Measurements from ENCODE around the gene NKAIN1.
"Not testable (repeated sequence)": the region's sequence is repeated elsewhere in the genome, so short reads cannot be mapped to it uniquely, and the experiment has no call there.

The NKAIN1 gene

GRCh38 chr1:31239653-31240241 lies at the start of gene NKAIN1:
TSS of gene NKAIN1 (minus strand) at chr1:31239887. CDS start at chr1:31239547, 340 bp downstream.
- DNase-seq: peak; percentile 32

DNA sequence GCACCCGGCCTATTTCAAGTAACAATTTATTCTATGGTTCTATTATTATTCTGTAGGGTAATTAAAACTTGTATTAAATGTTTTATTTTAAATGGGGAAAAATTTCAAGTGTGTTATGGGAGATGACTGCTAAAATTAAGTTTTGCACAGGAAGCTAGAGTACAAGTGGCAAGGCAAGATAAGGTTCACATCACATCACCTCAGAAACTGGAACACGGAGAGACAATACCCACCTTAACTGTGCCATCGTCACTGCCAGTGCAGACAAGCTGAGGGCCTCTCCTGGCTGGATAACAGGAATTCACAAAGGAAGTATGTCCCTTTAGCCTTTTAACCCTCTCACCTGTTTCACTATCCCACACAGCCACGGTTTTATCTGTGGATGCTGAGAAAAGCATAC lies 49.3 kb upstream of the NKAIN1 start:
- no peak for DNase-seq

DNA sequence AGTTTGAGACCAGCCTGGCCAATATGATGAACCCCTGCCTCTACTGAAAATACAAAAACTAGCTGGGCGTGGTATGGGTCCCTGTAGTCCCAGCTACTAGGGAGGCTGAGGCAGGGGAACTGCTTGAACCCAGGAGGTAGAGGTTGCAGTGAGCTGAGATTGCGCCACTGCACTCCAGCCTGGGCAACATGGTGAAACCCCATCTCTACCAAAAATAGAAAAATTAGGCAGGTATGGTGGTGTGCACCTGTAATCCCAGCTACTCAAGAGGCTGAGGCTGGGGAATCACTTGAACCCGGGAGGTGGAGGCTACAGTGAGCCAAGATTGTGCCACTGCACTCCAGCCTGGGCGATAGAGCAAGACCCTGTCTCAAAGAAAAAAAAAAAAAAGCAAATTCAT lies 48.1 kb upstream of the NKAIN1 start:
- DNase-seq: not testable (repeated sequence)

- DNase-seq: not testable (repeated sequence)
Observed at GRCh38 chr1:31282426-31282825, 42.7 kb upstream of the NKAIN1 start.

- no peak for DNase-seq
Observed at GRCh38 chr1:31273619-31274018, 33.9 kb upstream of the NKAIN1 start.

DNA sequence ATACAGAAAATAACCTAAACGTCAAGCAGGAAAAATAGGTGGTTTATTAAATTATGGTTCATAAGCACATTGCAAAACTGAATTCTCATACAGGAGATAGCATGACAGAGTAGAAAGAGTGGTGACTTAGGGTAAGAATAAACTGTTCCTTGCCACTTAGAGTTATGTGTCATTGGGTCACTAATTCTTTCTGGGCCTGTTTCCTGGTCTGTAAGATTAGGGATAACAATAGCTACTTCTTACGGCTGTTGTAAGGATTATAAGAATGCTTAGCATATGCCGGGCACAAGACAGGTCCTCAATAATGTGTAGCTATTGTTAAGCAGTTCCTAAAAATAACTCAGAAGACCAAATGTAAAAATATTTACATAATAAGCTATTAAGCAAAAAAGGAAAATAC lies 32.7 kb upstream of the NKAIN1 start:
- no peak for DNase-seq

- DNase-seq: no peak
Observed at GRCh38 chr1:31266547-31266946, 26.9 kb upstream of the NKAIN1 start.

GRCh38 chr1:31264790-31265386 lies 25.2 kb upstream of the NKAIN1 start:
- DNase-seq: no peak

DNA sequence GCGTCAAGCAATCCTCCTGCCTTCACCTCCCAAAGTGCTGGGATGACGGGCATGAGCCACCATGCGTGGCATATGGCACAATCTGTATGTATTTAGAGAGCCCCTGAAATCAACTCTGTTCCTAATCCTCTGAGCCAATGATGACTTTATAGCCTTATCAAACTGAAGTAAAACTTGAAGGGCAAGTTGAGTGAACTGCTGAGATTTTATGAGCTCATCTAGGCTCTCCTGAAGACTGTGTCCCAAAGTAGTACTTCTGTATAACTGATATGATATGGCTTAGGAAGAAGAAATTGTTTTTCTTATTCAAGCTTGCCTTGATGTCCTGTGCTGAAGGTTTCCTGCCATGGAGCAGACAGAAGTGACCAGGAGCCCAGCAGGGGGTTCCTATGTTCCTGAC lies 23.7 kb upstream of the NKAIN1 start:
- DNase-seq: no peak

DNA sequence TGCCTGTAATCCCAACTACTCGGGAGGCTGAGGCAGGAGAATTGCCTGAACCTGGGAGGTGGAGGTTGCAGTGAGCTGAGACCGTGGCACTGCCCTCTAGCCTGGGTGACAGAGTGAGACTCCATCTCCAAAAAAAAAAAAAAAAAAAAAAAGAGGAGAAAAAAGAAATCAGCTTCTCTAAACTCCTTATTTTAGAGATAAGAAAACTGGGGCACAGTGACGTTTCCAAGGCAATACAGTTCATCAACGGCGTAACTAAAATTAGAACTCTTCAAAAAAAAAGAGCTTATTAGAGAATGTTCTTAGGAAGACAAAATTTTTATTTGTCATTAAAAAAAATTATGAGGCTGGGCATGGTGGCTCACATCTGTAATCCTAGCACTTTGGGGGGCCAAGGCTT lies 22.7 kb upstream of the NKAIN1 start:
- DNase-seq: not testable (repeated sequence)

- DNase-seq: no peak
Observed at GRCh38 chr1:31261916-31262315, 22.2 kb upstream of the NKAIN1 start.

DNA sequence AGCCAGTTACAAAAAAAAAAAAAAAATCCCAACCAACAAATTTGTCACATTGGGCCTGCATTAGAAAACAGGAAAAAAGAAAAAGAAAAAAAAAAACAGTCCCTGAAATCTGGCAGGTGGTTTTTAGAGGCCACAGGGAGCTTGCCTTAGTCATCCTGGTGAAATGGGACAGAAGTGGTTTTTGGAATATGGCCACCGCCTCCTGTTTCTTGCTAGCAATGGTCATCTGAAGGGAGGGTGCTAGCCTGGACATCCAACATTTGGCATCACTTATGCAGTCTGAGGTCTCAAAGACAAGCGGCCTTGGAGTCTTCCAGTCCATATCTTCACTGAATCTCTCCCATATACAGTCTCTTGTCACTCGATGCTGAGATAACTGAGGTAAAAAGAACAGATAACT lies 20.1 kb upstream of the NKAIN1 start:
- DNase-seq: no peak

DNA sequence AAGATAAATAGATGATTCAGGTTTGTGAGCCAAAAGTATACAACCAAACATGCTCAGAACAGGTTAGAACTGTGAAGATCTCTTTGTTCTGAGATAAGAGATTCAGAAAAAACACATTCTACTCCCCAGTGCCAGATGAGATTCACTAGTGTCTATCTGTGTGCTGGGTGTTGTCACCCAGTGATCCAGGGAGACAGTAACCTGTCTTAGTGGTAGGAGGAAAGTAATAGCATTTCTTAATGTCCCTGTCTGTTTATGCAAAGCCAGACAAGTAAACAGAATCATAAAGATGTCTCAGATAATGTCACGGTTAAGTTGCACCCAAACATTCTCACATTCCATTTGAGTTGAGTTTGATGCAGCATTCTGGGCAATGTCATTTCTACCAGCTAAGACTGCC lies 18.9 kb upstream of the NKAIN1 start:
- no peak for DNase-seq

DNA sequence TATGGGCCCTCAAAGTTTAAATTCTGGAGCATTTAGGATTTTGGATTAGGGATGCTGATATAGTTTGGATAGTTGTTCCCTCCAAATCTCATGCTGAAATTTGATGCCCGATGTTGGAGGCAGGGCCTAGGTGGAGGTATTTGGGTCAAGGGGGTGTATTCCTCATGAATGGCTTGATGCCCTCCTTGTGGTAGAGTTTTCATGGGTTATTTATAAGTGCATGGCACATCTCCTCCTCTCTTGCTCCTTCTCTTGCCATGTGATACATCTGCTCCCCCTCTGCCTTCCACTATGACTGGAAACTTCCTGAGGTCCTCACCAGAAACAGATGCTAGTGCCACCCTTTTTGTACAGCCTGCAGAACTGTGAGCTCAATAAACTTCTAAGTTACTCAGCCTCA lies 17.5 kb upstream of the NKAIN1 start:
- DNase-seq: no peak

DNA sequence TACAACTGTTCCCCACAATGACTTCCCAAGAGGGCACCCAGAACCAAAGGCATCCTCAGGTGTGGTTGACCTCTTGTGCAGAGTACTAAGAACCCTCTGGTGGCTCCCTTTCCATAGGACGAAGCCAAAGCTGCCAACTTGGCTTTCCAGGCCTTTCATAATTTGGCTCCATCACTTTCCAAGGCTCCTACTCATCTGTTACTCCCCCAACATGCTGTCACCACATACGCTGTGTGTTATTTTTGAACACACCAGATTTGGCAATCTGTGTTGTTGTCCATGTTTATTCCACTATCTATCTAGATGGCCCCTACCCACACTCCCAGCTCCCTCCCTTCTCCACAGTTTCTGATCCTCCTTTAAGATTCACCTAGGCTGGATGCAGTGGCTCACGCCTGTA lies 10.2 kb upstream of the NKAIN1 start:
- no peak for DNase-seq

DNA sequence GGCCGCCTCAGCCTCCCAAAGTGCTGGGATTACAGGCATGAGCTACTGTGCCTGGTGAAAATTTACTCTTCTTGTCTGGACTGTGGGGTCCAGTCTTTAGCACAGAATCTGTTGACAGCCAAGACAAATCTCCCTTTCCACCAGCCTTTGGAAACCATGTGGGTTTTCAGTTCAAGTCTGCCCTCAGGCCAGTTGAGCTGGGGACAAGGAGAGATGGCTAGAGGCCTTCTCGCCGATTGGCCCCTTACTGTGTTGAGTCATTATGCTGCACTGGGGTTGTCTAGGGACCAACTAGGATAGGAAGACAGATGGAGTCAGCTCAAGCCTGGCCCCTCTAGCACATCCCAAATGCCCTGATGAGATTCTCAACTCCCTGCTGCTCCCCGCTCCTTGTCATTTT lies 8.6 kb upstream of the NKAIN1 start:
- DNase-seq: no peak

- no peak for DNase-seq
Observed at GRCh38 chr1:31244326-31244725, 4.6 kb upstream of the NKAIN1 start.

DNA sequence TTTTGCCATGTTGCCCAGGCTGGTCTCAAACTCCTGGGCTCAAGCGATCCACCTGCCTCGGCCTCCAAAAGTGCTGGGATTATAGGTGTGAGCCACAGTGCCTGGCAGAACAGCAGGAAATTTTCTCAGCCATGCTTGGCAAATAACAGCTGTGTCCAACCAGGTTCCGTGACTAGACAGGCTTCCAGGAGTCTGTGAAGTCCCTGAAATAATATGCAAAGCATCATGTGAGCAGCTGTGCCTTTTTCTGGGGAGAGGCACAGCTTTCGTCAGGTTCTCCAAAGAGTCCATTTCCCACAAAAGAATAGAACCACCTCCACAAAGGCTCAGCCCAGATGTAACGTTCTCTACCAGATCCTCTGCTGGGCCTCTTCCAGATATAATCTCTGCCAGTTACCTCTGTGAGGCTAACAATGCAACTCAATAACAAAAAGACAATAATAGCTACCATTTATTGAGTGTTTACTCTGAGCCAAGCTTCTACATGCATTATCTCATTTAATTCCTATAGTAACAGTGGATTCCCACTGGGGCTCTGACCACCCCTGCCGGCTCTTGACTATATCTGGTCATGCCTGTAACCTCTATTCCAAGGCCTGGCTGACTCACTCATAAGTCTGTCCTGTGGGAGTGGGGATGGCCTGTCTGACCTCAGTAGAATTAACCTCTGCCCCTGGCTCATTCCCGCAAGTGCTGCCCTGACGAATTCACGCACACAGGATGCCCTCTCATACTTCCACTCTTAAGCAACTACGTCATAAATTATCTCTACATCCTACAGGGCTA lies 4.0 kb upstream of the NKAIN1 start:
- no peak for DNase-seq

DNA sequence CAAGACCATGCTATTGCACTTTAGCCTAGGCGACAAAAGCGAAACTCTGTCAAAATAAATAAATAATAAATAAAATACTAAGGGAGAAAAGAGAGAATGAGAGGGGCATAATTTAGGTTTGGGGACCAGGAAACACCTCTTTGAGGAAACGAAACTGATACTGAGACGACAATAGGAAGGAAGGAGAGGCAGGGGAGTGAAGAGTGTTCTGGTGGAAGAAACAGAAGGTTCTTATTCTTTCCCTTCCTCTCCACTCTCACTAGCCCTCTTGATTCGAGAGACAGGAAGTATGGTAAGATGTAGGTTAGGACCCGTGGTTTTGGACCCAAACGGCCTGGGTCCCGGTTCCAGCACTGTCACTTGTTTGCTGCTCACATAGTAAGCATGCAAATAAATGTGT lies 1.6 kb upstream of the NKAIN1 start:
- no peak for DNase-seq

GRCh38 chr1:31238986-31239613 lies 587 bp downstream of the NKAIN1 start:
- DNase-seq: peak; percentile 32

- no peak for DNase-seq
Observed at GRCh38 chr1:31238612-31238985, 1.1 kb downstream of the NKAIN1 start.

DNA sequence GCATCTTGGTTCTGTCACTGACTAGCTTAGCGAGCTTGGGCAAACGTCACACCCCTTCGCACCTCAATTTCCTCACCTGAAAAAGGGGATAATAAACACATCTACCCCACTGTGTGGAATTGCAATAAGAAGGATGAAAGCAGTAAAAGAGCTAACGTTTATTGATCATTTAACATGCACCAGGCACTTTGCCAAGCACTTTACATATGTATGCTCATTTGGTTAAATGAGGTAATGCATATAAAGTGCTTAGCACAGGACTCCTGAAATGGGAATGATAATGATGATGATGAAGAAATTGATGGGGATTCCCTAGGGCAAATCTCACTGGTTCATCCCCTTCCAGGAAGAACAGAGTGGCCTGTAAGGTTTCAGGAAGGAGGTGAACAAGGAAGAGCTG lies 4.8 kb downstream of the NKAIN1 start:
- no peak for DNase-seq

- no peak for DNase-seq
Observed at GRCh38 chr1:31234123-31234708, 5.5 kb downstream of the NKAIN1 start.

- DNase-seq: no peak
Observed at GRCh38 chr1:31232689-31233088, 7.0 kb downstream of the NKAIN1 start.
